HepG2 (cell line): ENCODE data around the gene GRAP. TPM values are rescaled to one million over a fixed set of nuclear protein-coding genes. Genes with fewer than 3 reads are reported as not detected.
A peak's percentile ranks its signal among the peaks of the same experiment; 100 is the strongest.

Experiments
- ATAC-seq: fragments of 200-7000 bp; cut with Tn5 transposase; 3 replicates; pipeline ENCODE4 v1.9.1; 2020; ENCODE audit warnings: mild to moderate bottlenecking, moderate library complexity
- BruUV-seq: library from RNA; stranded (reverse); fragments of 400-500 nt; replicated peaks from 2 replicates; lab custom pipeline; 2021; lab: Mats Ljungman, UMichigan
- CTCF ChIA-PET: fragments of 300-600 bp; formaldehyde crosslinking; extraction: SDS; loops from one replicate; lab custom pipeline; 2021; ENCODE audit warnings: low total read pairs, inconsistent platforms, low intra/inter-chr PET ratio; lab: Yijun Ruan, JAX
- POLR2A ChIA-PET: fragments of 350-600 bp; sonication (Branson Sonifier 250); formaldehyde crosslinking; loops from one replicate; lab custom pipeline; 2020; ENCODE audit warnings: antibody characterized with exemption, inconsistent platforms; lab: Yijun Ruan, JAX
- DNase-seq: peaks from one replicate; pipeline ENCODE4 v3.0.0-alpha.2; 2015; ENCODE audit warnings: low spot score
- FAIRE-seq: peaks from 3 replicates; lab custom pipeline; 2011; peaks lifted over from hg19 to GRCh38; lab: Jason Lieb, UNC
- H2AFZ ChIP-seq: one replicate; pipeline ENCODE4 v1.6.1; 2011; ENCODE audit warnings: low read length, inconsistent platforms
- H3K27ac ChIP-seq: fragments of 300-600 bp; 3 replicates; pipeline ENCODE4 v1.8.0; 2011; ENCODE audit warnings: mixed run types, mild to moderate bottlenecking, mixed read lengths, low read length, inconsistent platforms; ENCODE audit not compliant: insufficient read depth; ENCODE audit errors: extremely low read length
- H3K27me3 ChIP-seq, 2 experiments: fragments of 200-600 bp in 1 of 2; 2 replicates in 1 of 2; 3 replicates in 1 of 2; pipeline versions ENCODE4 v1.6.0 to v1.8.0; 2011; ENCODE audit warnings: low read length in 2 of 2, mild to moderate bottlenecking in 2 of 2, moderate library complexity in 2 of 2, inconsistent platforms in 1 of 2; ENCODE audit not compliant: insufficient read depth in 2 of 2, control insufficient read depth in 1 of 2
- H3K36me3 ChIP-seq, 2 experiments: fragments of 200-600 bp in 1 of 2; replicated peaks in 1 of 2; 2 replicates in 1 of 2; 3 replicates in 1 of 2; pipeline versions ENCODE4 v1.5.1 to v1.8.0; 2011; ENCODE audit warnings: low read length in 2 of 2, inconsistent platforms in 1 of 2; ENCODE audit not compliant: insufficient read depth in 2 of 2, control insufficient read depth in 1 of 2
- H3K4me1 ChIP-seq: 2 replicates; pipeline ENCODE4 v1.5.1; 2012; ENCODE audit warnings: low read length, inconsistent platforms; ENCODE audit not compliant: insufficient read depth
- H3K4me2 ChIP-seq: 2 replicates; pipeline ENCODE4 v1.6.0; 2011; ENCODE audit warnings: low read depth, low read length, inconsistent platforms
- H3K4me3 ChIP-seq, 3 experiments: fragments of 200-600 bp in 1 of 3; sonication (generic), shearing (Covaris generic) in 1 of 3; replicated peaks in 1 of 3; 2 replicates each; pipeline ENCODE4 v1.5.1; 2011 to 2016; ENCODE audit warnings: low read length in 3 of 3, inconsistent platforms in 2 of 3, low read depth in 2 of 3, mild to moderate bottlenecking in 2 of 3, control low read depth in 1 of 3, mixed read lengths in 1 of 3; ENCODE audit not compliant: insufficient read depth in 1 of 3
- H3K79me2 ChIP-seq: one replicate; pipeline ENCODE4 v1.6.1; 2011; ENCODE audit warnings: low read length, inconsistent platforms; ENCODE audit not compliant: insufficient read depth
- H3K9ac ChIP-seq: 2 replicates; pipeline ENCODE4 v1.6.0; 2011; ENCODE audit warnings: mild to moderate bottlenecking, low read depth, low read length, inconsistent platforms; ENCODE audit not compliant: insufficient read depth
- H3K9me3 ChIP-seq: 2 replicates; pipeline ENCODE4 v1.5.1; 2012; ENCODE audit warnings: mild to moderate bottlenecking, low read length
- H4K20me1 ChIP-seq: 2 replicates; pipeline ENCODE4 v1.6.0; 2011; ENCODE audit warnings: inconsistent platforms, mild to moderate bottlenecking, low read length, moderate library complexity; ENCODE audit not compliant: insufficient read depth
- UBTF ChIP-seq: sonication (generic); formaldehyde crosslinking; IDR thresholded peaks from 2 replicates; pipeline ENCODE4 v1.4.0; 2020; ENCODE audit warnings: mild to moderate bottlenecking, missing genetic modification reagents
- ZNF207 ChIP-seq: fragments of 450-650 bp; IDR thresholded peaks from 2 replicates; pipeline ENCODE4 v1.6.1; 2016; ENCODE audit warnings: antibody characterized with exemption, borderline replicate concordance
- ZNF232 ChIP-seq: sonication (generic); formaldehyde crosslinking; IDR thresholded peaks from 2 replicates; pipeline ENCODE4 v1.4.0; 2020; ENCODE audit warnings: missing genetic modification reagents, borderline replicate concordance
- WGBS: methylation state at CpG from one replicate; pipeline ENCODE4 v1.1.6; 2017; ENCODE audit warnings: low lambda C conversion rate; 5-methylcytosine and 5-hydroxymethylcytosine counted together
- in situ Hi-C: cut with HindIII; loops from 2 replicates; pipeline ENCODE4 v1.10.0; 2017; ENCODE audit warnings: low pct_unique_long_range_greater_than_20kb; ENCODE audit not compliant: extremely low pct_ligation_motif_present
- intact Hi-C: fragments of 100-400 bp; cut with micrococcal nuclease; formaldehyde crosslinking; loops from one replicate; pipeline ENCODE4 v1.10.0; 2022; ENCODE audit not compliant: unreplicated experiment
- polyA plus RNA-seq, 8 experiments: library from polyadenylated mRNA; depleted of rRNA in 3 of 8; stranded (reverse) in 7 of 8; unstranded in 1 of 8; fragments of >200 nt; fragmentation: Illumina TruSeq in 4 of 8; extraction: Trizol in 4 of 8; gene quantifications; 2 replicates each; pipeline versions ENCODE4 v1.2.1 to v1.2.3, GENCODE V29; 2011 to 2016; ENCODE audit warnings: low read depth in 4 of 8, missing spikeins in 1 of 8, mixed read lengths in 1 of 8; ENCODE audit not compliant: insufficient read depth in 1 of 8
- total RNA-seq, 5 experiments: library from RNA; depleted of rRNA; stranded (reverse); fragments of >200 nt; fragmentation: Illumina TruSeq; extraction: Trizol; gene quantifications; 2 replicates each; pipeline ENCODE4 v1.2.3, GENCODE V29; 2016; ENCODE audit warnings: low read depth in 1 of 5
- TF ChIP-seq, protein P1 (sequence below): sonication (generic); formaldehyde crosslinking; IDR thresholded peaks from 2 replicates; pipeline ENCODE4 v1.5.1; 2020; ENCODE audit warnings: mild to moderate bottlenecking, missing genetic modification reagents, moderate library complexity
- TF ChIP-seq, protein P2 (sequence below): sonication (generic); formaldehyde crosslinking; IDR thresholded peaks from 2 replicates; pipeline ENCODE4 v1.4.0; 2020; ENCODE audit warnings: missing genetic modification reagents

GRAP gene
- total and polyA plus RNA-seq, 2 of the 13 experiments (the other 11 are each of a cell fraction or from before 2014, with no cell fraction given), result 0.77 to 1.7 TPM

GRCh38 chr17:19022128-19022527 is 24.6 kb downstream of the GRAP start:
- CTCF ChIA-PET, result no interaction called here
- H3K4me3 ChIP-seq, result no peak overlapping the region
- TF ChIP-seq ZNF232 (CRISPR knock-in tag) (peak; percentile 66; the same call in 1 of the 2 replicates), UBTF (CRISPR knock-in tag) (no peak)
- TF ChIP-seq, all 625 proteins: peak for 1
- intact Hi-C loops, result no loop called here
- in situ Hi-C loops, result no loop called here
- no TSS peak for BruUV-seq
- peaks cover 39% of the 10 kb centered on the region for H3K4me1 ChIP-seq
- H2AFZ ChIP-seq, result no peak overlapping the region
- no peak overlapping the region for H3K4me2 ChIP-seq
- 67% methylated on average over 3 of the region's 5 CpGs for WGBS
- ATAC-seq, result no peak
- H3K9me3 ChIP-seq, result no peaks in the 10 kb centered on the region
- H3K27ac ChIP-seq, result no peak overlapping the region
- no peak for DNase-seq
- POLR2A ChIA-PET, result interaction anchor here (2.2 kb wide), 1 partner anchor 17 kb away, joined by 15 read pairs; the partner anchor contains the start of gene FAM83G
- H3K79me2 ChIP-seq, result no peaks in the 10 kb centered on the region
- FAIRE-seq, result no peak
- H3K9ac ChIP-seq, result no peak overlapping the region
- no peaks in the 10 kb centered on the region for H3K36me3 ChIP-seq
- no peaks in the 10 kb centered on the region for H4K20me1 ChIP-seq
- peaks cover 3 to 21% of the 10 kb centered on the region in 2 experiments; a peak in 3 of 5 replicates for H3K27me3 ChIP-seq

GRCh38 chr17:19021622-19022083 is 25.1 kb downstream of the GRAP start:
- Histone ChIP-seq H3K4me2 (no peak overlapping the region), H3K4me1 (peaks cover 43% of the 10 kb centered on the region), H3K9me3 (no peaks in the 10 kb centered on the region), H3K4me3 (no peak overlapping the region), H3K27ac (no peak overlapping the region), H3K9ac (no peak overlapping the region), H2AFZ (no peak overlapping the region), H3K36me3 (no peaks in the 10 kb centered on the region), H3K27me3 (peaks cover 3 to 26% of the 10 kb centered on the region in 2 experiments; a peak in 3 of 5 replicates), H4K20me1 (no peaks in the 10 kb centered on the region), H3K79me2 (no peaks in the 10 kb centered on the region)
- WGBS, result 98% methylated on average over 16 of the region's 24 CpGs
- ChIA-PET POLR2A (interaction anchor here (1.4 to 2.2 kb wide), 2 partner anchors 10 to 16 kb away, joined by 5 to 15 read pairs; partner anchors contain the start of gene FAM83G), CTCF (no interaction called here)
- FAIRE-seq, result no peak
- ATAC-seq, result no peak
- BruUV-seq, result no TSS peak
- in situ Hi-C loops (no loop called here), intact Hi-C loops (no loop called here)
- TF ChIP-seq, protein P1, sequence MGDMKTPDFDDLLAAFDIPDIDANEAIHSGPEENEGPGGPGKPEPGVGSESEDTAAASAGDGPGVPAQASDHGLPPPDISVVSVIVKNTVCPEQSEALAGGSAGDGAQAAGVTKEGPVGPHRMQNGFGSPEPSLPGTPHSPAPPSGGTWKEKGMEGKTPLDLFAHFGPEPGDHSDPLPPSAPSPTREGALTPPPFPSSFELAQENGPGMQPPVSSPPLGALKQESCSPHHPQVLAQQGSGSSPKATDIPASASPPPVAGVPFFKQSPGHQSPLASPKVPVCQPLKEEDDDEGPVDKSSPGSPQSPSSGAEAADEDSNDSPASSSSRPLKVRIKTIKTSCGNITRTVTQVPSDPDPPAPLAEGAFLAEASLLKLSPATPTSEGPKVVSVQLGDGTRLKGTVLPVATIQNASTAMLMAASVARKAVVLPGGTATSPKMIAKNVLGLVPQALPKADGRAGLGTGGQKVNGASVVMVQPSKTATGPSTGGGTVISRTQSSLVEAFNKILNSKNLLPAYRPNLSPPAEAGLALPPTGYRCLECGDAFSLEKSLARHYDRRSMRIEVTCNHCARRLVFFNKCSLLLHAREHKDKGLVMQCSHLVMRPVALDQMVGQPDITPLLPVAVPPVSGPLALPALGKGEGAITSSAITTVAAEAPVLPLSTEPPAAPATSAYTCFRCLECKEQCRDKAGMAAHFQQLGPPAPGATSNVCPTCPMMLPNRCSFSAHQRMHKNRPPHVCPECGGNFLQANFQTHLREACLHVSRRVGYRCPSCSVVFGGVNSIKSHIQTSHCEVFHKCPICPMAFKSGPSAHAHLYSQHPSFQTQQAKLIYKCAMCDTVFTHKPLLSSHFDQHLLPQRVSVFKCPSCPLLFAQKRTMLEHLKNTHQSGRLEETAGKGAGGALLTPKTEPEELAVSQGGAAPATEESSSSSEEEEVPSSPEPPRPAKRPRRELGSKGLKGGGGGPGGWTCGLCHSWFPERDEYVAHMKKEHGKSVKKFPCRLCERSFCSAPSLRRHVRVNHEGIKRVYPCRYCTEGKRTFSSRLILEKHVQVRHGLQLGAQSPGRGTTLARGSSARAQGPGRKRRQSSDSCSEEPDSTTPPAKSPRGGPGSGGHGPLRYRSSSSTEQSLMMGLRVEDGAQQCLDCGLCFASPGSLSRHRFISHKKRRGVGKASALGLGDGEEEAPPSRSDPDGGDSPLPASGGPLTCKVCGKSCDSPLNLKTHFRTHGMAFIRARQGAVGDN, result peak; percentile 15; the same call in 1 of the 2 replicates
- TF ChIP-seq, protein P2, sequence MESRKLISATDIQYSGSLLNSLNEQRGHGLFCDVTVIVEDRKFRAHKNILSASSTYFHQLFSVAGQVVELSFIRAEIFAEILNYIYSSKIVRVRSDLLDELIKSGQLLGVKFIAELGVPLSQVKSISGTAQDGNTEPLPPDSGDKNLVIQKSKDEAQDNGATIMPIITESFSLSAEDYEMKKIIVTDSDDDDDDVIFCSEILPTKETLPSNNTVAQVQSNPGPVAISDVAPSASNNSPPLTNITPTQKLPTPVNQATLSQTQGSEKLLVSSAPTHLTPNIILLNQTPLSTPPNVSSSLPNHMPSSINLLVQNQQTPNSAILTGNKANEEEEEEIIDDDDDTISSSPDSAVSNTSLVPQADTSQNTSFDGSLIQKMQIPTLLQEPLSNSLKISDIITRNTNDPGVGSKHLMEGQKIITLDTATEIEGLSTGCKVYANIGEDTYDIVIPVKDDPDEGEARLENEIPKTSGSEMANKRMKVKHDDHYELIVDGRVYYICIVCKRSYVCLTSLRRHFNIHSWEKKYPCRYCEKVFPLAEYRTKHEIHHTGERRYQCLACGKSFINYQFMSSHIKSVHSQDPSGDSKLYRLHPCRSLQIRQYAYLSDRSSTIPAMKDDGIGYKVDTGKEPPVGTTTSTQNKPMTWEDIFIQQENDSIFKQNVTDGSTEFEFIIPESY, result peak; percentile 81
- no peak for TF ChIP-seq ZNF207
- no peak for DNase-seq
